Right lobe of liver (tissue), 4 donors: ENCODE measurements around the gene CNTNAP5.

ENCODE experiments used
- POLR2A ChIP-seq: fragments of 450-650 bp; IDR thresholded peaks from one replicate; pipeline ENCODE4 v1.6.1; 2017; ENCODE audit warnings: antibody characterized with exemption, mild to moderate bottlenecking
- TF ChIP-seq, protein P1 (sequence below), 4 donors: fragments of 200-600 bp in 3 of 4; fragments of 450-650 bp in 1 of 4; IDR thresholded peaks; one replicate each; pipeline versions ENCODE4 v1.5.1 to v1.8.0; 2016 to 2022; ENCODE audit warnings: antibody characterized with exemption in 4 of 4, mild to moderate bottlenecking in 2 of 4
- donor health status: DM: no; HTN: no; CAD: no.
- donor health status: DM: no; HTN: no; CAD: no.
- donor health status: DM: no; HTN: yes; CAD: no.

GRCh38 chr2:124354466-124354865 is 329.4 kb downstream of the CNTNAP5 start:
- TF ChIP-seq, protein P1, sequence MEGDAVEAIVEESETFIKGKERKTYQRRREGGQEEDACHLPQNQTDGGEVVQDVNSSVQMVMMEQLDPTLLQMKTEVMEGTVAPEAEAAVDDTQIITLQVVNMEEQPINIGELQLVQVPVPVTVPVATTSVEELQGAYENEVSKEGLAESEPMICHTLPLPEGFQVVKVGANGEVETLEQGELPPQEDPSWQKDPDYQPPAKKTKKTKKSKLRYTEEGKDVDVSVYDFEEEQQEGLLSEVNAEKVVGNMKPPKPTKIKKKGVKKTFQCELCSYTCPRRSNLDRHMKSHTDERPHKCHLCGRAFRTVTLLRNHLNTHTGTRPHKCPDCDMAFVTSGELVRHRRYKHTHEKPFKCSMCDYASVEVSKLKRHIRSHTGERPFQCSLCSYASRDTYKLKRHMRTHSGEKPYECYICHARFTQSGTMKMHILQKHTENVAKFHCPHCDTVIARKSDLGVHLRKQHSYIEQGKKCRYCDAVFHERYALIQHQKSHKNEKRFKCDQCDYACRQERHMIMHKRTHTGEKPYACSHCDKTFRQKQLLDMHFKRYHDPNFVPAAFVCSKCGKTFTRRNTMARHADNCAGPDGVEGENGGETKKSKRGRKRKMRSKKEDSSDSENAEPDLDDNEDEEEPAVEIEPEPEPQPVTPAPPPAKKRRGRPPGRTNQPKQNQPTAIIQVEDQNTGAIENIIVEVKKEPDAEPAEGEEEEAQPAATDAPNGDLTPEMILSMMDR (IDR thresholded peaks at IDR 0.05): no peak
- no peak for TF ChIP-seq POLR2A
